K562 (cell line): ENCODE data around the gene ARHGAP32. TPM values are rescaled to one million over a fixed set of nuclear protein-coding genes. Genes with fewer than 3 reads are reported as not detected.

Source experiments
- ATAC-seq: fragments of 200-7000 bp; cut with Tn5 transposase; 3 replicates; pipeline ENCODE4 v1.9.1; 2020; ENCODE audit warnings: moderate library complexity
- BruUV-seq: library from RNA; stranded (reverse); fragments of 400-500 nt; replicated peaks from 2 replicates; lab custom pipeline; 2021; lab: Mats Ljungman, UMichigan
- CTCF ChIA-PET: fragments of 300-600 bp; formaldehyde crosslinking; extraction: SDS; loops from one replicate; lab custom pipeline; 2021; ENCODE audit warnings: low intra/inter-chr PET ratio; lab: Yijun Ruan, JAX
- POLR2A ChIA-PET: fragments of 300-600, 350-650 bp; sonication (Branson Sonifier 250); formaldehyde crosslinking; extraction: SDS; loops from one replicate; lab custom pipeline; 2021; ENCODE audit warnings: antibody characterized with exemption, inconsistent platforms; lab: Yijun Ruan, JAX
- DNase-seq, 4 experiments: peaks; one replicate each; pipeline versions ENCODE4 v3.0.0 to v3.0.0-alpha.2; 2011 to 2018; ENCODE audit warnings: low spot score in 3 of 4, mixed read lengths in 3 of 4; ENCODE audit errors: extremely low read depth in 1 of 4
- FAIRE-seq: peaks from 2 replicates; lab custom pipeline; 2011; peaks lifted over from hg19 to GRCh38; lab: Jason Lieb, UNC
- H2AFZ ChIP-seq: 2 replicates; pipeline ENCODE4 v1.6.0; 2011; ENCODE audit warnings: low read depth, low read length, control low read depth, inconsistent platforms
- H3K27ac ChIP-seq: fragments of 200-600 bp; 3 replicates; pipeline ENCODE4 v1.8.0; 2011; ENCODE audit warnings: low read depth, mild to moderate bottlenecking, control low read depth, inconsistent platforms, low read length, moderate library complexity, mixed read lengths; ENCODE audit errors: extremely low read depth
- H3K27me3 ChIP-seq, 2 experiments: fragments of 300-600 bp in 1 of 2; 2 replicates in 1 of 2; 3 replicates in 1 of 2; pipeline versions ENCODE4 v1.6.0 to v1.8.0; 2011; ENCODE audit warnings: inconsistent platforms in 2 of 2, low read length in 2 of 2, mild to moderate bottlenecking in 1 of 2, mixed read lengths in 1 of 2, moderate library complexity in 1 of 2; ENCODE audit not compliant: control insufficient read depth in 2 of 2, insufficient read depth in 2 of 2
- H3K36me3 ChIP-seq: fragments of 300-600 bp; 3 replicates; pipeline ENCODE4 v1.8.0; 2011; ENCODE audit warnings: mild to moderate bottlenecking, low read length, inconsistent platforms; ENCODE audit not compliant: control insufficient read depth, insufficient read depth
- H3K4me1 ChIP-seq, 2 experiments: fragments of 200-600 bp in 1 of 2; replicated peaks in 1 of 2; 2 replicates in 1 of 2; 3 replicates in 1 of 2; pipeline versions ENCODE4 v1.5.1 to v1.8.0; 2011; ENCODE audit warnings: inconsistent platforms in 2 of 2, low read length in 2 of 2, mild to moderate bottlenecking in 1 of 2, mixed read lengths in 1 of 2, moderate library complexity in 1 of 2; ENCODE audit not compliant: control insufficient read depth in 2 of 2, insufficient read depth in 2 of 2
- H3K4me2 ChIP-seq: 2 replicates; pipeline ENCODE4 v1.6.1; 2011; ENCODE audit warnings: low read length, control low read depth, inconsistent platforms, mixed read lengths; ENCODE audit not compliant: insufficient read depth
- H3K4me3 ChIP-seq: fragments of 200-600 bp; sonication (generic), shearing (Covaris generic); 2 replicates; pipeline ENCODE4 v1.5.1; 2016; ENCODE audit warnings: control low read depth, inconsistent platforms
- H3K79me2 ChIP-seq: fragments of 200-600 bp; 3 replicates; pipeline ENCODE4 v1.8.0; 2011; ENCODE audit warnings: low read length, inconsistent platforms; ENCODE audit not compliant: control insufficient read depth, insufficient read depth
- H3K9ac ChIP-seq, 2 experiments: 2 replicates each; pipeline versions ENCODE4 v1.6.0 to v1.6.1; 2011; ENCODE audit warnings: low read depth in 2 of 2, low read length in 2 of 2, control low read depth in 1 of 2, inconsistent platforms in 1 of 2, mild to moderate bottlenecking in 1 of 2, mixed read lengths in 1 of 2; ENCODE audit not compliant: insufficient read depth in 1 of 2
- H3K9me1 ChIP-seq: one replicate; pipeline ENCODE4 v1.6.0; 2011; ENCODE audit warnings: inconsistent platforms, mild to moderate bottlenecking, low read length, moderate library complexity; ENCODE audit not compliant: control insufficient read depth, insufficient read depth
- H3K9me3 ChIP-seq: replicated peaks from 2 replicates; pipeline ENCODE4 v1.5.1; 2011; ENCODE audit warnings: low read depth, low read length, inconsistent platforms; ENCODE audit not compliant: control insufficient read depth, insufficient read depth
- H4K20me1 ChIP-seq: replicated peaks from 2 replicates; pipeline ENCODE4 v1.6.1; 2011; ENCODE audit warnings: low read length, inconsistent platforms, mixed read lengths; ENCODE audit not compliant: control insufficient read depth, insufficient read depth
- CXXC5 ChIP-seq: fragments of 250-450 bp; sonication (Bioruptor Pico); IDR thresholded peaks from 2 replicates; pipeline ENCODE4 v1.8.0; 2022; ENCODE audit warnings: inconsistent platforms, mild to moderate bottlenecking, moderate library complexity
- ETV1 ChIP-seq: fragments of 450-650 bp; conservative IDR thresholded peaks from 2 replicates; pipeline ENCODE4 v1.6.1; 2016; ENCODE audit warnings: missing genetic modification characterization, control low read depth, low read depth, missing compliant biosample characterization
- MCM5 ChIP-seq: fragments of 450-650 bp; IDR thresholded peaks from 2 replicates; pipeline ENCODE4 v1.6.1; 2016; ENCODE audit warnings: low read depth
- MYC ChIP-seq, 2 experiments: fragments of 250-450 bp in 1 of 2; sonication (Bioruptor Pico) in 1 of 2; IDR thresholded peaks; 2 replicates each; pipeline versions ENCODE4 v1.5.1 to v1.6.1; 2012 to 2021; ENCODE audit warnings: low read depth in 2 of 2, borderline replicate concordance in 1 of 2, improper control_type of control experiment in 1 of 2, low read length in 1 of 2, mild to moderate bottlenecking in 1 of 2, moderate library complexity in 1 of 2
- ZNF57 ChIP-seq: fragments of 450-650 bp; formaldehyde crosslinking; IDR thresholded peaks from 2 replicates; pipeline ENCODE4 v1.4.0; 2020; ENCODE audit warnings: mild to moderate bottlenecking, moderate library complexity
- ZNF644 ChIP-seq: fragments of 200-800 bp; sonication (Bioruptor generic); IDR thresholded peaks from 2 replicates; pipeline ENCODE4 v1.6.1; 2016; ENCODE audit warnings: low read depth, missing genetic modification characterization, missing compliant biosample characterization
- WGBS: fragments of 100-300 bp; shearing (Covaris generic); methylation state at CpG from one replicate; pipeline ENCODE4 v1.1.6; 2016; ENCODE audit warnings: low coverage, mixed read lengths; ENCODE audit not compliant: insufficient coverage; ENCODE audit errors: missing lambda C conversion rate; 5-methylcytosine and 5-hydroxymethylcytosine counted together
- in situ Hi-C: fragments of 300-500 bp; cut with MboI; formaldehyde crosslinking; loops from 4 replicates; pipeline ENCODE4 v1.15.0; 2018; ENCODE audit warnings: inconsistent platforms, mixed read lengths
- intact Hi-C: fragments of 100-400 bp; cut with micrococcal nuclease; formaldehyde crosslinking; loops from 2 replicates; pipeline ENCODE4 v1.14.2; 2022
- polyA plus RNA-seq, 8 experiments: library from polyadenylated mRNA; depleted of rRNA in 4 of 8; stranded (reverse) in 5 of 8; unstranded in 3 of 8; fragments of >200 nt; fragmentation: Nextera tagmentation in 2 of 8; fragmentation: Illumina TruSeq in 1 of 8; extraction: Ambion mirVana in 2 of 8; extraction: Trizol in 1 of 8; gene quantifications; 2 replicates each; pipeline versions ENCODE4 v1.2.1 to v1.2.3, GENCODE V29; 2011 to 2014; ENCODE audit warnings: inconsistent platforms in 1 of 8, missing spikeins in 1 of 8
- total RNA-seq, 7 experiments: library from RNA; depleted of rRNA in 6 of 7; stranded (reverse); fragments of >200 nt in 6 of 7; fragmentation: Illumina TruSeq in 2 of 7; extraction: Trizol in 2 of 7; gene quantifications; 2 replicates each; pipeline versions ENCODE4 v1.2.1 to v1.2.3, GENCODE V29; 2011 to 2021; ENCODE audit warnings: low replicate concordance in 1 of 7
- TF ChIP-seq, protein P1 (sequence below): fragments of 450-650 bp; formaldehyde crosslinking; IDR thresholded peaks from 2 replicates; pipeline ENCODE4 v1.4.0; 2020; ENCODE audit warnings: mild to moderate bottlenecking, moderate library complexity
- TF ChIP-seq, protein P2 (sequence below): fragments of 450-650 bp; formaldehyde crosslinking; IDR thresholded peaks from 2 replicates; pipeline ENCODE4 v1.4.0; 2020; ENCODE audit warnings: mild to moderate bottlenecking

Gene ARHGAP32
- total and polyA plus RNA-seq, 9 of the 15 experiments (the other 6 are each of a cell fraction or from before 2014, with no cell fraction given), result 0.18 TPM; not detected in 8

DNA sequence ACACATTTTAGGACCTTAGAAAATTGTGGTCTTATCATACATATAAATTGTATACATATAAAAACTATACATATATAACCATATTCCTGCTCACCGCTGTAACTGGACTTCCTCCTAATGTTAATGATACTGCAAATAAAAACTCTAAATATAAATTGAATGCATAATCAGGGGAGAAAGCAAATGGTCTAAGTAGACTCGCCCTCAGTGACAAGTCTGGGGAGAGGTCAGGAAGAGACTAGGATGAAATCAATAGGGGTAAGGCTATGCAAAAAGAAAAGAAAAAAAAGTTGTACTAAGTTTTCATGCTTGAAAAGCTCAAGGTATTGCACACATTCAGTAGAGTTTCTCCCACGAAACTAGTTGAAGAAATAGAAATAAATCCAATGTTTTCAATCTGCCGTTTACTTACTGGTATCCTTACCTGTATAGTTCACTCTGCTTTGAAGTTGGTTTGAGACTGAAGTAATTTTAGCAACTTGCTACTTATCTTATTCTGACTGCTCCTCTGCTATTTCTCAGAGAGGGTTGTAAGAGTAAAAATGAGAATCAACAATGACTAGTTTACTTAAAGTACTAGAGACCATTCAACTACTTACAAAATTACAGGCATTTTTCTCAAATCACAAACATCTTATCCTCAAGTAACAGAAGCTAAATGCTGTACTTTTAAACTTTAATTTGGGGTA is 12.2 kb upstream of the ARHGAP32 start:
- in situ Hi-C loops, result no loop called here
- no peaks in the 10 kb centered on the region for H3K79me2 ChIP-seq
- no peaks in the 10 kb centered on the region for H3K9me1 ChIP-seq
- POLR2A ChIA-PET, result no interaction called here
- H3K27me3 ChIP-seq, result no peaks in the 10 kb centered on the region
- no peak overlapping the region for H3K9ac ChIP-seq
- intact Hi-C loops, result no loop called here
- BruUV-seq, result no TSS peak
- ATAC-seq, result no peak
- no peaks in the 10 kb centered on the region for H4K20me1 ChIP-seq
- H2AFZ ChIP-seq, result no peak overlapping the region
- no peak for DNase-seq
- H3K9me3 ChIP-seq, result 0 out of 2 replicates have a peak, but pooled peaks cover 2% of the 10 kb centered on the region
- TF ChIP-seq, protein P1, sequence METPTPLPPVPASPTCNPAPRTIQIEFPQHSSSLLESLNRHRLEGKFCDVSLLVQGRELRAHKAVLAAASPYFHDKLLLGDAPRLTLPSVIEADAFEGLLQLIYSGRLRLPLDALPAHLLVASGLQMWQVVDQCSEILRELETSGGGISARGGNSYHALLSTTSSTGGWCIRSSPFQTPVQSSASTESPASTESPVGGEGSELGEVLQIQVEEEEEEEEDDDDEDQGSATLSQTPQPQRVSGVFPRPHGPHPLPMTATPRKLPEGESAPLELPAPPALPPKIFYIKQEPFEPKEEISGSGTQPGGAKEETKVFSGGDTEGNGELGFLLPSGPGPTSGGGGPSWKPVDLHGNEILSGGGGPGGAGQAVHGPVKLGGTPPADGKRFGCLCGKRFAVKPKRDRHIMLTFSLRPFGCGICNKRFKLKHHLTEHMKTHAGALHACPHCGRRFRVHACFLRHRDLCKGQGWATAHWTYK (CRISPR knock-in tag), result no peak
- TF ChIP-seq ZNF57 (CRISPR knock-in tag), result no peak
- TF ChIP-seq MYC (IDR thresholded peaks at IDR 0.05; ENCODE audit: low read depth, low read length), result no peak
- no peak for TF ChIP-seq MYC (CRISPR knock-in tag; IDR thresholded peaks at IDR 0.05; ENCODE audit: borderline replicate concordance, low read depth)
- TF ChIP-seq MCM5, result no peak
- TF ChIP-seq CXXC5, result no peak
- TF ChIP-seq, protein P2, sequence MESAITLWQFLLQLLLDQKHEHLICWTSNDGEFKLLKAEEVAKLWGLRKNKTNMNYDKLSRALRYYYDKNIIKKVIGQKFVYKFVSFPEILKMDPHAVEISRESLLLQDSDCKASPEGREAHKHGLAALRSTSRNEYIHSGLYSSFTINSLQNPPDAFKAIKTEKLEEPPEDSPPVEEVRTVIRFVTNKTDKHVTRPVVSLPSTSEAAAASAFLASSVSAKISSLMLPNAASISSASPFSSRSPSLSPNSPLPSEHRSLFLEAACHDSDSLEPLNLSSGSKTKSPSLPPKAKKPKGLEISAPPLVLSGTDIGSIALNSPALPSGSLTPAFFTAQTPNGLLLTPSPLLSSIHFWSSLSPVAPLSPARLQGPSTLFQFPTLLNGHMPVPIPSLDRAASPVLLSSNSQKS, result no peak
- no peak for TF ChIP-seq ETV1 (tag)
- TF ChIP-seq ZNF644 (tag), result no peak
- H3K4me3 ChIP-seq, result no peak overlapping the region
- 0% methylated on average over 4 of the region's 4 CpGs for WGBS
- no peak overlapping the region for H3K27ac ChIP-seq
- H3K36me3 ChIP-seq, result no peaks in the 10 kb centered on the region
- no peak overlapping the region for H3K4me2 ChIP-seq
- no peaks in the 10 kb centered on the region for H3K4me1 ChIP-seq
- CTCF ChIA-PET, result no interaction called here
- FAIRE-seq, result no peak
